Transverse colon (tissue), 4 donors: ENCODE results near the gene FRRS1. TPM values are rescaled to one million over a fixed set of nuclear protein-coding genes. Genes with fewer than 3 reads are reported as not detected.
A peak's percentile ranks its signal among the peaks of the same experiment; 100 is the strongest.

Source experiments
- DNase-seq: peaks from one replicate; pipeline ENCODE4 v3.0.0-alpha.2; 2019
- H3K27ac ChIP-seq, 4 donors: fragments of 200-600 bp; sonication (generic); 2 replicates each; pipeline ENCODE4 v1.5.1; 2016 to 2018; ENCODE audit warnings: inconsistent platforms in 4 of 4
- H3K27me3 ChIP-seq: fragments of 200-600 bp; sonication (generic); 2 replicates; pipeline ENCODE4 v1.5.1; 2017; ENCODE audit warnings: inconsistent platforms
- H3K36me3 ChIP-seq, 4 donors: fragments of 200-600 bp; sonication (generic); 2 replicates each; pipeline ENCODE4 v1.5.1; 2017 to 2019; ENCODE audit warnings: inconsistent platforms in 4 of 4
- H3K4me1 ChIP-seq, 4 donors: fragments of 200-600 bp; sonication (generic); 2 replicates each; pipeline ENCODE4 v1.5.1; 2017 to 2020; ENCODE audit warnings: inconsistent platforms in 4 of 4
- H3K4me3 ChIP-seq, 4 donors: fragments of 200-600 bp; sonication (generic); 1 replicate in 1 of 4; 2 replicates in 3 of 4; pipeline versions ENCODE4 v1.5.1 to v1.6.1; 2017 to 2019; ENCODE audit warnings: inconsistent platforms in 4 of 4
- H3K9me3 ChIP-seq, 2 donors: fragments of 200-600 bp; sonication (generic); 2 replicates each; pipeline ENCODE4 v1.5.1; 2017 to 2019; ENCODE audit warnings: inconsistent platforms in 2 of 2
- CTCF ChIP-seq, 5 experiments: fragments of 200-600 bp in 3 of 5; fragments of 450-650 bp in 2 of 5; sonication (generic) in 3 of 5; IDR thresholded peaks; 1 replicate in 2 of 5; 2 replicates in 3 of 5; pipeline ENCODE4 v1.5.1; 2016 to 2017; ENCODE audit warnings: antibody characterized with exemption in 5 of 5, inconsistent platforms in 3 of 5, mild to moderate bottlenecking in 2 of 5, moderate library complexity in 1 of 5
- EP300 ChIP-seq: sonication (generic); formaldehyde crosslinking; IDR thresholded peaks from one replicate; pipeline ENCODE4 v1.6.1; 2017; ENCODE audit warnings: antibody characterized with exemption, low read depth
- POLR2A ChIP-seq: fragments of 450-650 bp; IDR thresholded peaks from one replicate; pipeline ENCODE4 v1.6.1; 2016; ENCODE audit warnings: antibody characterized with exemption, mild to moderate bottlenecking, moderate library complexity
- POLR2AphosphoS5 ChIP-seq, 3 donors: sonication (generic); formaldehyde crosslinking; IDR thresholded peaks; one replicate each; pipeline ENCODE4 v1.6.1; 2016; ENCODE audit warnings: antibody characterized with exemption in 3 of 3
- WGBS, 2 donors: methylation state at CpG; one replicate each; pipeline ENCODE4 v1.1.5; 2018; ENCODE audit warnings: low coverage in 1 of 2; 5-methylcytosine and 5-hydroxymethylcytosine counted together
- in situ Hi-C, 4 donors: fragments of 200-750 bp; cut with MboI; loops; one replicate each; pipeline versions ENCODE4 v1.15.0 to v1.15.1; 2017; ENCODE audit warnings: low sequenced_read_pairs in 3 of 4, low pct_ligation_motif_present in 1 of 4, low pct_unique_long_range_greater_than_20kb in 1 of 4
- intact Hi-C: fragments of 100-400 bp; cut with DNase I; formaldehyde crosslinking; loops from one replicate; pipeline ENCODE4 v1.15.1; 2023; ENCODE audit warnings: low total_unique reads
- total RNA-seq, 4 donors: library from RNA; depleted of rRNA; stranded (reverse); fragments of >200 nt; gene quantifications; one replicate each; pipeline ENCODE4 v1.1.0, GENCODE V29; 2016

Gene FRRS1
- total RNA-seq, 4 donors from 2014 or later: 3.0 to 32.4 (median 18.9) TPM

- peaks cover 0 to 10% (median 0%) of the 10 kb centered on the region in 4 donors for H3K4me1 ChIP-seq
- H3K27ac ChIP-seq: peak overlapping the region in 1 of 4 donors; percentile 29
- in situ Hi-C loops (no loop called here), intact Hi-C loops (no loop called here)
- 47 to 49% methylated on average over 2 of the region's 2 CpGs for WGBS, 2 donors
- H3K9me3 ChIP-seq: no peaks in the 10 kb centered on the region
- H3K36me3 ChIP-seq: no peaks in the 10 kb centered on the region
- peak; percentile 22 for DNase-seq
- no peaks in the 10 kb centered on the region for H3K27me3 ChIP-seq
- no peak overlapping the region for H3K4me3 ChIP-seq
- TF ChIP-seq POLR2AphosphoS5 (IDR thresholded peaks at IDR 0.05) (peak in 1 of 3 donors; percentile 14), EP300 (no peak)
These were observed 39.6 kb downstream of the FRRS1 start for GRCh38 chr1:99726818-99727217.

- 64 to 75% methylated on average over 1 of the region's 1 CpG for WGBS, 2 donors
These were observed 40.0 kb downstream of the FRRS1 start for GRCh38 chr1:99726407-99726806.

GRCh38 chr1:99725996-99726395 is 40.4 kb downstream of the FRRS1 start:
- intact Hi-C loops: no loop called here

More at GRCh38 chr1:99726407-99726806, 40.0 kb downstream of the FRRS1 start:
- H3K27ac ChIP-seq: peak overlapping the region in 1 of 4 donors; percentile 29
- no peaks in the 10 kb centered on the region for H3K36me3 ChIP-seq
- no peaks in the 10 kb centered on the region for H3K9me3 ChIP-seq
- H3K4me3 ChIP-seq: no peak overlapping the region
- H3K4me1 ChIP-seq: peaks cover 0 to 10% (median 0%) of the 10 kb centered on the region in 4 donors
- TF ChIP-seq POLR2AphosphoS5 (IDR thresholded peaks at IDR 0.05) (no peak), EP300 (no peak), CTCF (IDR thresholded peaks at IDR 0.05) (no peak), POLR2A (no peak)
- in situ Hi-C loops (no loop called here), intact Hi-C loops (no loop called here)
- no peak for DNase-seq
- H3K27me3 ChIP-seq: no peaks in the 10 kb centered on the region

GRCh38 chr1:99723251-99723650 is 43.2 kb downstream of the FRRS1 start:
- Histone ChIP-seq H3K4me3 (no peak overlapping the region), H3K36me3 (no peaks in the 10 kb centered on the region), H3K27ac (no peak overlapping the region), H3K4me1 (peaks cover 0 to 10% (median 0%) of the 10 kb centered on the region in 4 donors), H3K9me3 (no peaks in the 10 kb centered on the region), H3K27me3 (no peaks in the 10 kb centered on the region)
- no peak for TF ChIP-seq CTCF (IDR thresholded peaks at IDR 0.05)
- TF ChIP-seq POLR2A: no peak
- no peak for TF ChIP-seq EP300
- TF ChIP-seq POLR2AphosphoS5 (IDR thresholded peaks at IDR 0.05): no peak
- WGBS, 2 donors: 85 to 90% methylated on average over 3 of the region's 3 CpGs
- in situ Hi-C loops: loop anchor here in 1 of 4 donors (25.0 kb wide), 1 partner anchor 536 kb away; no protein-coding TSS in a partner anchor
- DNase-seq: no peak
- intact Hi-C loops: no loop called here

More at GRCh38 chr1:99725996-99726395, 40.4 kb downstream of the FRRS1 start:
- H3K4me3 ChIP-seq: no peak overlapping the region
- in situ Hi-C loops: no loop called here
- H3K27me3 ChIP-seq: no peaks in the 10 kb centered on the region
- peaks cover 0 to 10% (median 0%) of the 10 kb centered on the region in 4 donors for H3K4me1 ChIP-seq
- WGBS, 2 donors: 62 to 85% methylated on average over 3 to 4 of the region's 4 CpGs
- no peaks in the 10 kb centered on the region for H3K9me3 ChIP-seq
- TF ChIP-seq POLR2AphosphoS5 (IDR thresholded peaks at IDR 0.05): no peak
- no peaks in the 10 kb centered on the region for H3K36me3 ChIP-seq
- H3K27ac ChIP-seq: no peak overlapping the region
- no peak for DNase-seq

GRCh38 chr1:99717005-99717404 is 49.4 kb downstream of the FRRS1 start:
- no peak for DNase-seq
- intact Hi-C loops (no loop called here), in situ Hi-C loops (loop anchor here in 1 of 4 donors (25.0 kb wide), 1 partner anchor 530 kb away; no protein-coding TSS in a partner anchor)
- H3K4me3 ChIP-seq: no peak overlapping the region
- H3K9me3 ChIP-seq: no peaks in the 10 kb centered on the region
- WGBS, 2 donors: 100% methylated on average over 1 of the region's 1 CpG
- H3K36me3 ChIP-seq: no peaks in the 10 kb centered on the region
- TF ChIP-seq CTCF (IDR thresholded peaks at IDR 0.05) (no peak), POLR2A (no peak), EP300 (no peak), POLR2AphosphoS5 (IDR thresholded peaks at IDR 0.05) (no peak)
- H3K27ac ChIP-seq: no peak overlapping the region
- H3K27me3 ChIP-seq: no peaks in the 10 kb centered on the region
- H3K4me1 ChIP-seq: peaks cover 0 to 4% (median 0%) of the 10 kb centered on the region in 4 donors
